ENCODE data around the gene PI16.
"Not testable (repeated sequence)": the region's sequence is repeated elsewhere in the genome, so short reads cannot be mapped to it uniquely, and the experiment has no call there.

The PI16 gene

DNA sequence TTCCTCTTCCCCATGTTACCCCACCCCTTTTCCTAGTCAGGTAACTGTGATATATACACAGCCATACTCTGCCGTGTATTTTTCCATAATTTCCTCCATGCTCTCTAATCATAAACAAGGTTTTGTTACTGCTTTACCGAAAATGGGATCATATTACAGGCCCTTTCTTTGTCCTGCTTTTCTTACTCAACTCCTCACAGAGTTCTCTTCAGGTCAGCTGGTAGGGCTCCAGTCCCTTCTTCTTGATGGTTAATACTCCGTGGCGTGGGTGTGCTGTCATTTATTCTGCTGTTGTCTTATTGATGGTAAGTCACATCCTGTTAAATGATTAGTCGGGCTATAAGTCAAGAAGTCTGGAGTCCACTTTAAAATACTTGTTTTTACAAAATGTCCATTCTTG, 24.9 kb upstream of the PI16 start:
- no peak for DNase-seq

DNA sequence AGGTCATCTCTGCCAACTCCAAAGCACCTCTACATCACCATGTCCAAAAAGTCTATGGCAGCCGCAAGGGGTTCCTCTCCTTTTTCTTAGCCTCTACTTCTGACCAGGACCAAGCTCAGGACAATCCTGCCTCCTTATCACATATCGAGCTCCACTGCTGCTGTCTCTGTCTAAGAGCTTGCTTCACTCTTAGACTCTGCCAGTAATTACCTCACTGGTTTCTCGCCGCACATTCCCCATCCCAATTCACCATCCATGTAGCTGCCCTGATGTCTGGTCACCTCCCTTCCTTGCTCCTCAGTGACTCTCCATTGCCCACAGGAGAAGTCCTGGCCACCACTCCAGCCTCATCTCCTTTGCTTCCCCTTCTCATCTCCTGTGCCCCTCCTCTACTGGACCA, 24.1 kb upstream of the PI16 start:
- no peak for DNase-seq

DNA sequence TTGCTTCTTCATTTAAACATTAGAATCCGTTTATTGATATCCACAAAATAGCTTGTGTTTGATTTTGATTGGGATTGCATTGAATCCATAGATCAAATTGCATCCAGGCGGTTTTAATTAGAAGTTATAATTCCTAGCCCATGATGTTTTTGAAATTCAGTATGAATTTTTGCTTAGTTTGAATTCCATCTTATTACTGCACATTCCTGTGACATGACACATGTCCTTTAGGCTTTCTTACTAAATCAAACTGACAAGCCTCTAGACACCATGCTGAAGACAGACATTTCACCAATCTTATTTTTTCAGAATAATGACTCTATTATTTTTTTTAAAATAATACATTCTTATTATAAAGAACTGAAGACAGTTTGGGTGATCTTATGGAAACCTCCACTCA, 21.4 kb upstream of the PI16 start:
- no peak for DNase-seq

DNA sequence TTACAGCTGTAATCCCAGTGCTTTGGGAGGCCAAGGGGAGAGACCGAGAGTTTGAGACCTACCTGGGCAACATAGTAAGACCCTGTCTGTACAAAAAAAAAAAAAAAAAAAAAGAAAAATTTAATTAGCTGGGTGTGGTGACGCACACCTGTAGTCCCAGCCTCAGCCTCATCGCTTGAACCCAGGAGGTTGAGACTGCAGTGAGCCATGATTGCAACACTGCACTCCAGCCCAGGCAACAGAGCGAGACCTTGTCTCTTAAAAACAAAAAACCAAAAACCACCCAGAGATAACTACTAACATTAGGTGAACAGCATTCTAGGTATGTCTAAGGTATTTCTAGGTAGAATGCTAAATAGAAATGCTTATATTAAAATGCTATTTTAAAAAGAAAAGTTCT, 21.0 kb upstream of the PI16 start:
- no peak for DNase-seq

DNA sequence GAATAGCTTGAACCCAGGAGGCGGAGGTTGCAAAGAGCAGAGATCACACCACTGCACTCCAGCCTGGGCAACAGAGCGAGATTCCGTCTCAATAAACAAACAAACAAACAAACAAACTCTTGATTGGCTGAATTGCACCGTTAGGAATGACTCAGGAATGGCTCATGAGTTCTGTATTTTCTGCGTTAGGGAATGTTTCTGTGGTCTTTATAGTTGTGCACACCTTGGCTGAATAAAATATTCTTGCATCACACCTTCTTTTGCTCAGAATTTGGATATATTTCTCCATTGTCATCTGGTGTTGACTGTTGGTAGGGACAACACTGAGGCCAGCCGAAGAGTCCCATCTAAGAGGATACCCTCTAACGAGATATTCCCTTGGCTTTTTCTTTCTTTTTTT, 19.6 kb upstream of the PI16 start:
- DNase-seq = no peak

DNA sequence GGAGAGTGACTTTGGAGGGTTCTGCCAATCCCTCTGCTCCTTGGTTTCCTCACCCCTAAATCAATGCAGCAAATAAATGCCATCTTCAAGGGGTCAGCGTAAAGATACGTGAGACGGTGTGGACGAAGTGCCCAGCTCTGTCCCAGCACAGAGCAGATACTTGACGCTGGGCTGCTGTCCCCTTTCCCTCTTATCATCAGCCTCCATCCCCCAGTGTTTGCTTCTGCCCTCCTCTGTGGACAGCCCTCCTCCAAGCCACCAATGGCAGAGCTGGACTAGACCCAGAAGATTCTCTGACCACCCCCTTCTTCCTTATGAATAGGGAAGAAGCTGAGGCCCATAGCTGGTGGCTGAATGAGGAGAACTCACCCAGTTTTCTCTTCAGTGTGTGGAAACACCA, 17.7 kb upstream of the PI16 start:
- no peak for DNase-seq

DNA sequence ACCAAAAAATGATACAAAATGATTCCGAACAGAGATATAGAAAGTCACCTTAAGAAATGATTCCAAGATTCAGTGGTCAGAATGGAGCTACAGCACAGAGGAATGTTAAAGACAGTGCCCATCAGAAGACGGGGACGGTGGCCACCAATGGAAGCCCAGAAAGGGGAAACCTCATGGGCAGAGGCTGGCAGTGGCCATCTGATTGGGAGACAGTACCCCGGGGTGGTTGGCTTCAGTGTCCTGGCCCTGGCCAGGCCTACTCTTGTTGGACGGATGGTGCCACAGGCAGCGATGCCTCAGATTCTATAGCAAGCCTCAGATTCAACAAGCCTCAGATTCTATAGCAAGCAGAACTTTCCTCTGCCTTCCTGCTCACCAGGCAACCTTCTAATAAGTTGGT, 16.6 kb upstream of the PI16 start:
- DNase-seq = no peak

DNA sequence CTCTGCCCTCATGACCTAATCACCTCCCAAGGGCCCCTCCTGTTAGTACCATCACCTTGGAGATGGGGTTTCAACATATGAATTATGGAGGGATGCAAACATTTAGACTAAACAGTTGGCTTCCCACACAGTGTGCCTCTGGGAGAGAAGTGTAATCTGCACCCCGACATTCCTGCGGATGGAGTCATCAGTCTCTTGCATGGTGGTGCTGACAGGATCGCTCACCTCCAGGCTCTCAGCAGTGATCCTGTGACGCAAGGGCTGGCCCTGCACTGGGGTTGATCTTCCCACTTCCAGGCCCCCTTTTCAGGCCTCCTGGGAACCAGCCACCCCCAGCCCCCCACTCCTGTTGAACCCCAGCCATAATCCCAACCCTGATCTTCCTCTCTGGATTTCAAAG, 16.0 kb upstream of the PI16 start:
- no peak for DNase-seq

DNA sequence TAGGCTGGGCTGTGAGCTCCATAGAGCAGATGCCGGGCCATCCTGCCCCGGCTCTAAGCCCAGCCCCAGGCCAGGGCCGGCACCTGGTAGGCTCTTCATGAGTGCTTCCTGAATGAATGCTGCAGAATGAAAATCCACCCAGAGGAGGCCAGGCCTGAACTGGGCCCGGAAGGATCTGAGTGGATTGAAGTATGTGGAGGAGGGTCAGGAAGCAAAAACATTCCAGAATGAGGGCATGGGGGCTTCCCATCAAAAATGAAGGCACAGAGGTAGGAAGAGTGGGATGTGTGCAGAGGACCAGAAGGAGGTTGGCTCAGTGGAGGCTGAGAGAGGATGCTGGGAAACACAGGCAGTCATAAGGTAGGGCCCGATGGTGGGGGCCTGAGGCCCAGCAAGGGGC, 15.5 kb upstream of the PI16 start:
- not testable (repeated sequence) for DNase-seq

DNA sequence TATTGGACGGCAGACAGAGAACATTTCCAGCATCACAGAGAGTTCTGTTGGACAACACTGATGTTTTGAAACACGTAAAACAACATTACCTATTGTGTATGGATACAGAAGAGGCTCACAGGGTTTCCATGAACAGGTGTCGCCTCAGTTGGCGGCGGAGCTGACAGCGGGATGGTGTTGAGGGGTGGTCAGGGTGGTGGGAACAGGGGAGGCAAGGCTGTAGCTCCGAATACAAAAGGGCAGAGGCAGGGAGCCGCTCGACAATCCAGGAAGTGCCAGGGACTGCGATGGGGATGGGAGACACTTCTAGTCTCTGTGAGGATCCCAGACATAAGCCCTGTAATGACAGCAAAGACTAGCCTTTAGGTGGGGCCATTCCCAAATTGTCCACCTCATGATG, 14.5 kb upstream of the PI16 start:
- no peak for DNase-seq

DNA sequence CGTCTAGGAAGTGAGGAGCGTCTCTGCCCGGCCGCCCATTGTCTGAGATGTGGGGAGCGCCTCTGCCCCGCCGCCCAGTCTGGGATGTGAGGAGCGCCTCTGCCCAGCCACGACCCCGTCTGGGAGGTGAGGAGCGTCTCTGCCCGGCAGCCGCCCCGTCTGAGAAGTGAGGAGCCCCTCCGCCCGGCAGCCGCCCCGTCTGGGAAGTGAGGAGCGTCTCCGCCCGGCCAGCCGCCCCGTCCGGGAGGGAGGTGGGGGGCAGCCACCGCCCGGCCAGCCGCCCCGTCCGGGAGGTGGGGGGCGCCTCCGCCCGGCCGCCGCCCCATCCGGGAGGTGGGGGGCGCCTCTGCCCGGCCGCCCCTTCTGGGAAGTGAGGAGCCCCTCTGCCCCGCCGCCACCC, 13.0 kb upstream of the PI16 start:
- DNase-seq = not testable (repeated sequence)

DNA sequence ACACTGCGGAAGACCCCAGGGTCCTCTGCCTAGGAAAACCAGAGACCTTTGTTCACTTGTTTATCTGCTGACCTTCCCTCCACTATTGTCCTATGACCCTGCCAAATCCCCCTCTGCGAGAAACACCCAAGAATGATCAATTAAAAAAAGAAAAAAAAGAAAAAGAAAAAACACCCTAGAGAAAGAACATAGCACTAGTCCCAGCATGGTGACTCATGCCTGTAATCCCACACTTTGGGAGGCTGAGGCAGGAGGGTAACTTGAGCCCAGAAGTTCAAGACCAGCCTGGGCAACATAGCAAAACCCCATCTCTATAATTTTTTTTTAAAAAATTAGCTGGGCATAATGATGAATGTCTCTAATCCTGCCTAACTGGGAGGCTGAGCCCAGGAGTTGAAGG, 12.2 kb upstream of the PI16 start:
- DNase-seq = not testable (repeated sequence)

DNA sequence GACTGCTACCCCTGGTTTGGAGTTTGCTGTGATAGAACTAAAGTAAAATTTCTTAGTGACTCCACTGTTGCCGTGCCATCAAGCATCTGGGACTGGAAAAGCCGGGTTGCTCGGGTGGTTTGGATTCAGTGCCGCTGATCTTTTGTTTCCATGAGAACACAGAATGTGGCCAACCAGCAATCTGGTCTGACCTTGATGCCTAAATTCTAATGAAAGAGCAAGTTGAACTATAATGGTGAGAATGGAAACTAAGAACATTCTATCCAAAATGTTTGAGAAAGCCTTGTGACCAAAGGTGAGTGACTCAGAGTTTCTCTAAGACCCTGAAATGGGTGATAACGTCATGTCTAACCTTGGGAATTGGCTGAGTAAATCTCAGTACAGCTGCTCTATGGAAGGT, 9.9 kb upstream of the PI16 start:
- DNase-seq = no peak

DNA sequence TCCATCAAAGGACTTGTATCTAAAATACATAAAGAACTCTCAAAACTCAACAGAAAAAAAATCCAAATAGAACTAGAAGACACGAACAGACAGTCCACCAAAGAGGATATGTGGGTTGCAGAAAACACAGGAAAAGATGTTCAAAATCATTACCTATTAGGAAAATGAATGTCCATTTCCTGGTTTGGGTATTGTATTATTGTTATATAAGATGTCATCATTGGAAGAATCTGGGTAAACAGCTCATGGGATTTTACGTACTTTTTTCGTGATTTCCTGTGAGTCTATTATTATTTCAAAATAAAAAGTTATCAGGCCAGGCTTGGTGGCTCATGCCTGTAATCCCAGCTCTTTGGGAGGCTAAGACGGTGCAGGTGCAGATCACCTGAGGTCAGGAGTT, 9.2 kb upstream of the PI16 start:
- DNase-seq = no peak

DNA sequence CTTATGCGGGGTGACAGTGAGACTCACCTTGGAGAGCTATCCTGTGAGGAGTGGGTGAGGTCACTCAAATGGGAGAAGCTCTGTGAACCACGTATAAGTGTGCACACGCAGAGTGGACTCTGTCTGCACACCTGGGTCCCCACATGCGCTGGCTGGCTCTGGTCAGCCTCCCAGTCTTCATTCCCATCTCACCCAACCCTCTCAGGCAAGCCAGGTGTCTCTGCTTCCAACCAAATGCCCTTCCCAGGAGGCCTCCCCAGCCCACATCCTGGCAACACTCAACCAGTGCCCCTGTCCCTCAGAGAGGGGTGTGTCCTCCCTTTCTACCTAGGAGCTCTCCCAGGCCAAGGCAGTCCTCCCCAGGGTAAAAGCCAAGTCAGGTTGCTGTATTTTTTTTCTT, 8.0 kb upstream of the PI16 start:
- no peak for DNase-seq

DNA sequence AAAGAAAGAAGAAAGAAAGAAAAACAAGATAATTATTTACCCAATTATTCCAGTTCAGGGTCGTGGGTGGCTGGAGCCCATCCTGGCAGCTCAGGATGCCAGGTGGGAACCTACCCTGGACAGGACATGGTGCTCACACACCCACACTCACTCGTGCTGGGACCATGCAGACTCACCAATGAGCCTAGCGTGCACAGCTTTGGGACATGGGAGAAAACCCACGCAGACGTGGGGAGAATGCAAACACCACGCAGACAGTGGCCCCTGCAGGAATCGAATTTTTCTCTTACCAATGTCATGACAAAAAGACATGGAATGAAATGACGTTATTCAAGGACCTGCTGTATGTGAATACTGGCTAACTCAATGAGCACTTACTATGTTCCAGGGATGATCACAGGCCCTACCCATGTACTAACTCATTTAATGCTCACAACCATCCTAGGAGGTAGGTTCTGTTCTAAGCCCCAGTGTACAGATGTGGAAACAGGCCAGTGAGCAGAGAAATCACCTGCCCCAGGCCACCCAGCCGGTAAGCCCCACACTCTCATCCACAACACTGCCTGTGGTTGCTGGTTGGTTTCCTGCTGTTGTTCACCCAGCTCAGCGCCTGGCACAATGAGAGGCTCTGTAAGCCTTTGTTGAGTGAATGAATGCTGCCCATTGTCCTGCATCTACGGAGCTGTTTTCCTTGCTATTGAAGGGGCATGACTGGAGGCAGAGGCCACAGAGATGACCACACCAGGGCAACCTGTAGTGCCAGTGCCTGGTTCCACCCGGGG, 6.8 kb upstream of the PI16 start:
- no peak for DNase-seq

DNA sequence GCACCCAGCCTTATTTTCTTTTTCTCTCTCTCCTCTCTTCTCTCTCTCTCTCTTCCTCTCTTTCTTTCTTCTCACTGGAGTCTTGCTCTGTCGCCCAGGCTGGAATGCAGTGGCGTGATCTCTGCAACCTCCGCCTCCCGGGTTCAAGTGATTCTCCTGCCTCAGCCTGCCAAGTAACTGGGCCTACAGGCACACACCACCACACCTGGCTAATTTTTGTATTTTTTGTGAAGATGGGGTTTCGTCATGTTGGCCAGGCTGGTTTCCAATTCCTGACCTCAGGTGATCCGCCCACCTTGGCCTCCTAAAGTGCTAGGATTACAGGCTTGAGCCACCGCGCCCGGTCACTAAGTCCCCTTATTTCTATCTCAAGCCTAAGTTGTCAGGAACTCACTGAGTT, 5.5 kb upstream of the PI16 start:
- DNase-seq = not testable (repeated sequence)

DNA sequence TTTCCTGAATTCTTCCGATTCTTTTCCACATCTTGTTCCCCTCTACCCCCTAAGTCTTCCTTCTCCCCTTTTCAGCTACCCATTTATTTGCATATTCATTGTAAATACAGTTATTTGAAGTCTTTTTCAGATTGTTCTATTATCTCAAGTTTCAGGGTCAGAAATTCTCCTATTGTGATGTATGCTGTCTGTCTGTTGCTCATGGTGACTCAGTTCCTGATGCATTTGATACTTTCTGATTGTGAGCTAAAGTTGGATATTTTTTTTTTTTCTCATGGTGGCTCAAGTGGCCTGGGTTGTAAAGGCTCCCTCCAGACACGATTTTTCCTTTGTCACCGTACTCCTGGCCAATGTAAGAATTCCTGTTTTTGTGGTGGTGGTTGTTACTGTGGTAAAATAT, 4.9 kb upstream of the PI16 start:
- DNase-seq = no peak

DNA sequence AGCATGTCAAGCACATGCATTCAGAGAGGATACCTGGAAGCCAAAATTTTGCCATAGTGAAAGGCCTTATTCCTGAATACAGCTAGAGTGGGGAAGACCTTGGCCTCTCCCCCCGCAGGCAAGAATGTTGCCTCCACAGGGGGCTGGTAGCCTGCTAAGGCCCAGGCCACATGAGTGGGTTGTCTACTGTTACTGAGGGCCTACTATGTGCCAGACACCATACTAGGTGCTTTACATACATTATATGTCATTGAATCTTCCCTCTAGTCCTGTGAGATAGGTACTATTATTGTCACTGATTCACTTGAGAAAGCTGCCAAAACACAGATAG, 642 bp upstream of the PI16 start:
- no peak for DNase-seq

DNA sequence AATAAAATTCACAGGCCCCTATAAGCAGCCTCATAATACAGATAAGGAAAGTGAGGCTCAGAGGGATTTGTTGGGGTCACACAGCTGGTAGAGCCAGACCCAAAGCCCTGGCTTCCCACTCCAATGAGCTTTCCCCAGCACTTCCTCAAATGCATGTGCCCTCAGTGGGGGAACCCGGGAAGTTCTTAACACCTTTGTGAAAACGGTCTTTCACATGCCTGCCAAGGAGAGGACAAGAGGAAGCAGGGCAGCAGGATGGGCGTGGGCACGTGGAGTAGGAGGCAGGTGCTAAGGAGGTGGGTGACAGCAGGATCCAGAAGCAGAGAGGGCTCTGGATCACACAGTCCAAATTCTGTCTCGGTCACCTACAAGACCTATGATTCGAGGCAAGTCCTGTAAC, 598 bp downstream of the PI16 start:
- no peak for DNase-seq

DNA sequence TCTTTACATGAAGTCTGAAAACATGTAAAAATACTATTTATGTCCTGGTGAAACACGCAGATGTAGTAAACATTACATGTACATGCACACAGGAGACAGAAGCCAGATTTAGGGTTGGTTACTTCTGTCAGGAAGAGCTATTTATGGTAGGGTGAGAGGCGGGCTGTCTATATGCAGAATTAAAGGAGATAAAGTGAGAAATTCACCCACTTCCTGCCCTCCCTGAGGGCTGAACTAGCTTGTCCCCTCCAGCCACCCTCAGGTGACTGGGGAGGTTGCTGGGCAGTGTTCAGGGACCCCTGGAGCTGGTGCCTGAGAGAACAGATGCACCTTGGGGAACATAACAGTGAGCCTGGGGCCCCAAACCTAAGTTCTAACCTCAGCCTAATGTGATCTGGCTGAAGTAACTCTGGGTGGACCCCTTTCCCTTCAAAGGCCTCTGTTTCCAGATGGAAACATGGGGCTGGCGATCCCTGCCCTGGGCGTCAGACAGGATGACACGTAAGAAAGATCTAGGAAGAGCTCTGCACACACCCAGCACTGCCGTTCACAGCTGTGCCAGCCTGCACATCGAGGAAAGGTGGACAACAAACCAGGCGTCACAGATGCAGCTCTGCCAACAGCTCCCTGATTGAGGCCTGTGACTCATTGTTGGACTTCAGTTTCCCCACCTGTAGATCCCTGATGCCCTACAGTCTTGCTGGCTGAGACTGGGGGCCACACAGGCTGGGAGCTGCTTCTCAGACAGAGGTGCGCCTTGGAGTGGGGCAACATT, 1.3 kb downstream of the PI16 start:
- no peak for DNase-seq

DNA sequence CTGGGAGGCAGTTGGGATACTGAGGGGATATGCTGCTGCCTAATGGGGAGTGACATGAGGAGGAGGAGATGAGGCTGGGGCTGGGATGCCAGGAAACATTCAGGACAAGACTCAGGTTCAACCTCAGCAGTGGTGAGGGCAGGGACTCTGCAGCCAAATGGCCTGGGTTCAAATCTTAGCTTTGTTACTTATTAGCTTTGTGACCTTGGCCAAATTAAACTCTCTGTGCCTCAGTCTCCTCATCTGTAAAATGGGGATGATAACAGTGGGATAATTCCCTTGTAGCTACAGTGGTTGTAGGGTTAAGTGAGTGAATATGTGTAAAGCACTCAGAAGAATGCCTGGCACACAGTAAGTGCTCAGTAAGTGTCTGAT, 1.9 kb downstream of the PI16 start:
- DNase-seq = no peak

DNA sequence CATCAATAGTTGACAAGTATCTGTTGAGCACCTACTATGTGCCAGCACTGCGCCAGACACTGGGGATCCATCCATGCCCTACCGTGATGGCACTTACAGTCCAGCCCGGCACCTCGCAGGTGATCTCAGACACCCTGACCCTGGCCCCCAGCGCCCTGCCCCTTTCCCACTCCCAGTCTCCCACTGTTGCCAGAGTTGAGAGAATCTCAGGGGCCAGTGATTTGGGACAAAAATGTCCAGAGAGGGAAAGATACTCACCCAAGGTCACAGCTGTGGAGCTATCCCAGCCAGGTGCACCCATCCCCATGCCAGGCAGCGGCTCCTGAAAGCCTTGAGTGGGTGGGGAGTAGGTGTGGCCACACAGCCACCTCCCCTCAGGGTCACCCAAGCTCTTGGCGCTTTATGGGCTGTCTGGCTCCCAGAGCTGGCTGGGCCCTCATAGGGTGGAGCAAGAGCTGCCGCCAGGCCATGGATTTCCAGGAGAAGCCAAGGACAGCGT, 3.3 kb downstream of the PI16 start:
- no peak for DNase-seq

DNA sequence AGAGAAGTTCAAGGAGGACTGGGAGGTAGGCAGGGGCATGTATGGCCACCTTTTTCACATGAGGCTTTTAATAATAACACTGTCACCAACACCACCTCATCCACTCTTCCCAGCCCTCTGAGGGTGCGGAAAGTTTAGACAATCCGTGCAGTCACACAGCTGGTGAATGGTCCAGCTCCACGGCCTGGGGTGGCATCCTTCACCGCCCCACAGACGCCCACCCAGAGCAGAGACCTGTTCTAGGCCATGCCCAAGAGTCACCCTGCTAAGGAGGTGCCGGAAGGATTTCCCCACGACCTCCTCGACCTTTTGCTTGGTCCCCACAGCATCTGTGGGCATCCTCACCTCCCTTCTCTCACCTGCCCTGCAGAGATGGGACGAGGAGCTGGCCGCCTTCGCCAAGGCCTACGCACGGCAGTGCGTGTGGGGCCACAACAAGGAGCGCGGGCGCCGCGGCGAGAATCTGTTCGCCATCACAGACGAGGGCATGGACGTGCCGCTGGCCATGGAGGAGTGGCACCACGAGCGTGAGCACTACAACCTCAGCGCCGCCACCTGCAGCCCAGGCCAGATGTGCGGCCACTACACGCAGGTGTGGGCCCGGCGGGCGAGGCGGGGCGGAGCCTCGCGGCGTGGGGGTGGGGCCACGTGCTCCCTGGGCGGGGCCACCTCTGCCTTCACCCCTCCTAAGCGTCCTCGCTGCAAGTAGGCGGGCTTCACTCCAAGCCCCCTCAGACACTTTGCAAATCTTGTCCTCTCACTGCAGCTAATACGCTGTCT, 4.4 kb downstream of the PI16 start:
- no peak for DNase-seq

Measured in stimulated activated CD4-positive, alpha-beta T cell treated with anti-CD3 and anti-CD28 coated beads, Interleukin-15, amount 100 ng/mL, for 24 hours (primary cell).